Measurements from ENCODE around the gene CNOT6. TPM values are rescaled to one million over a fixed set of nuclear protein-coding genes. Genes with fewer than 3 reads are reported as not detected.

The CNOT6 gene
- total RNA-seq, 3 donors from 2014 or later: 9.8 to 26.2 (median 19.0) TPM

GRCh38 chr5:180555168-180555921 lies 61.2 kb downstream of the CNOT6 start:
- Histone ChIP-seq H3K4me1 (no peaks in the 10 kb centered on the region), H3K36me3 (no peaks in the 10 kb centered on the region), H3K9me3 (no peaks in the 10 kb centered on the region), H3K4me3 (no peak overlapping the region), H3K27ac (no peak overlapping the region), H3K27me3 (no peaks in the 10 kb centered on the region)
- intact Hi-C loops (cut with DNase I; ENCODE audit: low total_unique reads): no loop called here
- no peak for DNase-seq (ENCODE audit: low spot score in 2 of 2)
- TF ChIP-seq POLR2A (IDR thresholded peaks at IDR 0.05): no peak
- no peak for TF ChIP-seq CTCF (IDR thresholded peaks at IDR 0.05)
- TF ChIP-seq POLR2AphosphoS5 (IDR thresholded peaks at IDR 0.05): no peak

GRCh38 chr5:180557217-180557809 lies 63.1 kb downstream of the CNOT6 start:
- H3K36me3 ChIP-seq: no peaks in the 10 kb centered on the region
- intact Hi-C loops (cut with DNase I; ENCODE audit: low total_unique reads): no loop called here
- no peaks in the 10 kb centered on the region for H3K27me3 ChIP-seq
- DNase-seq (ENCODE audit: low spot score in 2 of 2): no peak
- H3K9me3 ChIP-seq: no peaks in the 10 kb centered on the region
- no peaks in the 10 kb centered on the region for H3K4me1 ChIP-seq
- no peak overlapping the region for H3K27ac ChIP-seq
- no peak overlapping the region for H3K4me3 ChIP-seq
- TF ChIP-seq CTCF (IDR thresholded peaks at IDR 0.05) (no peak), POLR2AphosphoS5 (IDR thresholded peaks at IDR 0.05) (no peak), POLR2A (IDR thresholded peaks at IDR 0.05) (no peak)

- Histone ChIP-seq H3K4me3 (no peak overlapping the region), H3K27ac (no peak overlapping the region), H3K27me3 (no peaks in the 10 kb centered on the region), H3K36me3 (no peaks in the 10 kb centered on the region), H3K4me1 (no peaks in the 10 kb centered on the region), H3K9me3 (no peaks in the 10 kb centered on the region)
- intact Hi-C loops (cut with DNase I; ENCODE audit: low total_unique reads): no loop called here
- TF ChIP-seq POLR2A (IDR thresholded peaks at IDR 0.05) (no peak), CTCF (IDR thresholded peaks at IDR 0.05) (no peak), POLR2AphosphoS5 (IDR thresholded peaks at IDR 0.05) (no peak)
- DNase-seq (ENCODE audit: low spot score in 2 of 2): no peak
These were observed 64.1 kb downstream of the CNOT6 start for GRCh38 chr5:180558232-180558631.

GRCh38 chr5:180563994-180564393 lies 69.8 kb downstream of the CNOT6 start:
- Histone ChIP-seq H3K4me3 (no peak overlapping the region), H3K4me1 (no peaks in the 10 kb centered on the region), H3K27ac (no peak overlapping the region), H3K9me3 (no peaks in the 10 kb centered on the region), H3K27me3 (no peaks in the 10 kb centered on the region), H3K36me3 (peaks cover 4% of the 10 kb centered on the region)
- TF ChIP-seq POLR2A (IDR thresholded peaks at IDR 0.05): no peak
- no peak for TF ChIP-seq POLR2AphosphoS5 (IDR thresholded peaks at IDR 0.05)
- TF ChIP-seq CTCF (IDR thresholded peaks at IDR 0.05): no peak
- intact Hi-C loops (cut with DNase I; ENCODE audit: low total_unique reads): no loop called here
- no peak for DNase-seq (ENCODE audit: low spot score in 2 of 2)

- intact Hi-C loops (cut with DNase I; ENCODE audit: low total_unique reads): no loop called here
- TF ChIP-seq POLR2A (IDR thresholded peaks at IDR 0.05) (no peak), POLR2AphosphoS5 (IDR thresholded peaks at IDR 0.05) (no peak), CTCF (IDR thresholded peaks at IDR 0.05) (no peak)
- H3K4me1 ChIP-seq: no peaks in the 10 kb centered on the region
- DNase-seq (ENCODE audit: low spot score in 2 of 2): no peak
- H3K9me3 ChIP-seq: no peaks in the 10 kb centered on the region
- H3K27me3 ChIP-seq: no peaks in the 10 kb centered on the region
- no peak overlapping the region for H3K4me3 ChIP-seq
- no peak overlapping the region for H3K27ac ChIP-seq
- H3K36me3 ChIP-seq: peaks cover 15% of the 10 kb centered on the region
These were observed 74.7 kb downstream of the CNOT6 start for GRCh38 chr5:180568914-180569313.
